Brain microvascular endothelial cell (primary cell): ENCODE data around the gene MOCS1.

Experiments
- DNase-seq: peaks from one replicate; pipeline ENCODE4 v3.0.0-alpha.2; 2020
- H3K27ac ChIP-seq: fragments of 250-450 bp; sonication (Bioruptor Pico); 2 replicates; pipeline ENCODE4 v1.5.1; 2020; ENCODE audit warnings: mild to moderate bottlenecking, moderate library complexity
- H3K27me3 ChIP-seq: fragments of 250-450 bp; sonication (Bioruptor Pico); replicated peaks from 2 replicates; pipeline ENCODE4 v1.5.1; 2020; ENCODE audit warnings: mild to moderate bottlenecking
- H3K36me3 ChIP-seq: fragments of 250-450 bp; sonication (Bioruptor Pico); replicated peaks from 2 replicates; pipeline ENCODE4 v1.5.1; 2020; ENCODE audit warnings: mild to moderate bottlenecking
- H3K4me3 ChIP-seq: 2 replicates; pipeline ENCODE4 v1.5.1; 2011; ENCODE audit warnings: low read depth, mild to moderate bottlenecking, control low read depth, low read length, moderate library complexity
- CTCF ChIP-seq: IDR thresholded peaks from 2 replicates; pipeline ENCODE4 v1.5.1; 2011; ENCODE audit warnings: low read depth, mild to moderate bottlenecking, moderate library complexity, low read length, control low read depth, inconsistent platforms; ENCODE audit errors: missing control alignments
- in situ Hi-C: cut with HindIII; loops from 2 replicates; pipeline ENCODE4 v1.10.0; 2017; ENCODE audit warnings: low sequenced_read_pairs, low pct_ligation_motif_present

Gene MOCS1

GRCh38 chr6:39930540-39930939 is 3.7 kb downstream of the MOCS1 start:
- Histone ChIP-seq H3K4me3 (no peak overlapping the region), H3K27ac (peak overlapping the region; percentile 42), H3K27me3 (no peaks in the 10 kb centered on the region), H3K36me3 (no peaks in the 10 kb centered on the region)
- no peak for DNase-seq
- TF ChIP-seq CTCF: no peak
- in situ Hi-C loops: no loop called here

- Histone ChIP-seq H3K36me3 (peaks cover 5% of the 10 kb centered on the region), H3K27ac (peak overlapping the region; percentile 42), H3K4me3 (no peak overlapping the region), H3K27me3 (no peaks in the 10 kb centered on the region)
- TF ChIP-seq CTCF: no peak
- in situ Hi-C loops: no loop called here
- peak; percentile 62 for DNase-seq
These were observed 4.4 kb downstream of the MOCS1 start for GRCh38 chr6:39929733-39930461.

GRCh38 chr6:39929039-39929732 is 5.1 kb downstream of the MOCS1 start:
- Histone ChIP-seq H3K4me3 (no peak overlapping the region), H3K27ac (peak overlapping the region; percentile 42), H3K27me3 (no peaks in the 10 kb centered on the region), H3K36me3 (peaks cover 5% of the 10 kb centered on the region)
- in situ Hi-C loops: no loop called here
- no peak for TF ChIP-seq CTCF
- DNase-seq: peak; percentile 25

GRCh38 chr6:39927159-39927558 is 7.1 kb downstream of the MOCS1 start:
- peak; percentile 56 for DNase-seq
- Histone ChIP-seq H3K27ac (no peak overlapping the region), H3K36me3 (peaks cover 5% of the 10 kb centered on the region), H3K4me3 (no peak overlapping the region), H3K27me3 (no peaks in the 10 kb centered on the region)
- TF ChIP-seq CTCF: no peak
- in situ Hi-C loops: no loop called here

GRCh38 chr6:39926668-39927067 is 7.6 kb downstream of the MOCS1 start:
- no peak for TF ChIP-seq CTCF
- H3K27ac ChIP-seq: no peak overlapping the region
- no peak overlapping the region for H3K4me3 ChIP-seq
- DNase-seq: no peak
- H3K27me3 ChIP-seq: no peaks in the 10 kb centered on the region
- peaks cover 5% of the 10 kb centered on the region for H3K36me3 ChIP-seq
- in situ Hi-C loops: no loop called here
